Activated B cell treated with CpG ODN at 0.5 μM for 24 hours (primary cell): ENCODE data around the gene IFIH1. TPM values are rescaled to one million over a fixed set of nuclear protein-coding genes. Genes with fewer than 3 reads are reported as not detected.

Experiments used
- ATAC-seq: fragments of 200-7000 bp; cut with Tn5 transposase; one replicate; pipeline ENCODE4 v1.10.0; 2021; ENCODE audit warnings: low read depth, mild to moderate bottlenecking, moderate library complexity
- CTCF ChIA-PET: fragments of 350-600 bp; sonication (Branson Sonifier 250); formaldehyde crosslinking; loops from one replicate; lab custom pipeline; 2021; ENCODE audit warnings: antibody characterized with exemption; lab: Charles Lee
- POLR2A ChIA-PET: fragments of 350-600 bp; sonication (Branson Sonifier 250); formaldehyde crosslinking; loops from one replicate; lab custom pipeline; 2021; ENCODE audit warnings: antibody characterized with exemption; lab: Charles Lee
- DNase-seq: peaks from one replicate; pipeline ENCODE4 v3.0.0; 2022
- H3K27ac Mint-ChIP-seq: one replicate; pipeline ENCODE4 v1.8.0; 2020; ENCODE audit warnings: mixed read lengths
- H3K27me3 Mint-ChIP-seq: one replicate; pipeline ENCODE4 v1.8.0; 2021; ENCODE audit warnings: mixed read lengths
- H3K36me3 Mint-ChIP-seq: one replicate; pipeline ENCODE4 v1.8.0; 2021; ENCODE audit warnings: low read depth, mixed read lengths
- H3K4me1 Mint-ChIP-seq: one replicate; pipeline ENCODE4 v1.8.0; 2021; ENCODE audit warnings: mixed read lengths
- H3K4me3 Mint-ChIP-seq: one replicate; pipeline ENCODE4 v1.8.0; 2020; ENCODE audit warnings: mild to moderate bottlenecking, mixed read lengths
- H3K9me3 Mint-ChIP-seq: one replicate; pipeline ENCODE4 v1.8.0; 2020; ENCODE audit warnings: mixed read lengths
- intact Hi-C: fragments of 100-400 bp; cut with micrococcal nuclease; formaldehyde crosslinking; loops from one replicate; pipeline ENCODE4 v1.15.1; 2024
- total RNA-seq: library from RNA; stranded (reverse); gene quantifications from 2 replicates; pipeline ENCODE4 v1.2.3, GENCODE V29; 2022
- TF ChIP-seq, protein P1 (sequence below): fragments of 200-600 bp; IDR thresholded peaks from one replicate; pipeline ENCODE4 v1.8.0; 2022; ENCODE audit warnings: antibody characterized with exemption, mild to moderate bottlenecking

IFIH1 gene
- total RNA-seq, 1 donor from 2014 or later = 63.0 TPM

DNA sequence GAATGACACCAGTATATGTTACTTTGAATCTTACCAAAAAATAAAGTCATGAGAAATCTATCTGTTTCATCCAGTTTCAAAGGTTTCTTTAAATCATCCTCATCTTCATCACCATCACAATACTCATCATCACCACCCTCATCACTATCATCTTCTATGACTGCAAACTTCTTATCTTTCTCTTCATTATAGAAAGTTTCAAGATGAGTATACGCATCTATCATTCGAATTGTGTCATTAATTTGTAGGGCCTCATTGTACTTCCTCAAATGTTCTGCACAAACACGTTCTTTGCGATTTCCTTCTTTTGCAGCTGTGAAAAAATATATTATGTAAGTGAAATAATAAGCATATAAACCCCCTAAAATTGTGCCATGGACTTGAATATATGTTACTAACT lies 41.1 kb downstream of the IFIH1 start:
- no peaks in the 10 kb centered on the region for H3K27me3 Mint-ChIP-seq
- H3K9me3 Mint-ChIP-seq = no peaks in the 10 kb centered on the region
- ATAC-seq (no peak), DNase-seq (no peak)
- TF ChIP-seq, protein P1, sequence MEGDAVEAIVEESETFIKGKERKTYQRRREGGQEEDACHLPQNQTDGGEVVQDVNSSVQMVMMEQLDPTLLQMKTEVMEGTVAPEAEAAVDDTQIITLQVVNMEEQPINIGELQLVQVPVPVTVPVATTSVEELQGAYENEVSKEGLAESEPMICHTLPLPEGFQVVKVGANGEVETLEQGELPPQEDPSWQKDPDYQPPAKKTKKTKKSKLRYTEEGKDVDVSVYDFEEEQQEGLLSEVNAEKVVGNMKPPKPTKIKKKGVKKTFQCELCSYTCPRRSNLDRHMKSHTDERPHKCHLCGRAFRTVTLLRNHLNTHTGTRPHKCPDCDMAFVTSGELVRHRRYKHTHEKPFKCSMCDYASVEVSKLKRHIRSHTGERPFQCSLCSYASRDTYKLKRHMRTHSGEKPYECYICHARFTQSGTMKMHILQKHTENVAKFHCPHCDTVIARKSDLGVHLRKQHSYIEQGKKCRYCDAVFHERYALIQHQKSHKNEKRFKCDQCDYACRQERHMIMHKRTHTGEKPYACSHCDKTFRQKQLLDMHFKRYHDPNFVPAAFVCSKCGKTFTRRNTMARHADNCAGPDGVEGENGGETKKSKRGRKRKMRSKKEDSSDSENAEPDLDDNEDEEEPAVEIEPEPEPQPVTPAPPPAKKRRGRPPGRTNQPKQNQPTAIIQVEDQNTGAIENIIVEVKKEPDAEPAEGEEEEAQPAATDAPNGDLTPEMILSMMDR = no peak
- H3K4me3 Mint-ChIP-seq = no peak overlapping the region
- H3K4me1 Mint-ChIP-seq = peaks cover 3% of the 10 kb centered on the region
- CTCF ChIA-PET = interaction anchor here (1.3 kb wide), 1 partner anchor 21 kb away, joined by 4 read pairs; no protein-coding TSS in a partner anchor
- POLR2A ChIA-PET = interaction anchor here (1.3 kb wide), 1 partner anchor 41 kb away, joined by 3 read pairs; the partner anchor contains the start of gene IFIH1
- intact Hi-C loops = no loop called here
- H3K36me3 Mint-ChIP-seq = peaks cover 84% of the 10 kb centered on the region
- no peak overlapping the region for H3K27ac Mint-ChIP-seq

DNA sequence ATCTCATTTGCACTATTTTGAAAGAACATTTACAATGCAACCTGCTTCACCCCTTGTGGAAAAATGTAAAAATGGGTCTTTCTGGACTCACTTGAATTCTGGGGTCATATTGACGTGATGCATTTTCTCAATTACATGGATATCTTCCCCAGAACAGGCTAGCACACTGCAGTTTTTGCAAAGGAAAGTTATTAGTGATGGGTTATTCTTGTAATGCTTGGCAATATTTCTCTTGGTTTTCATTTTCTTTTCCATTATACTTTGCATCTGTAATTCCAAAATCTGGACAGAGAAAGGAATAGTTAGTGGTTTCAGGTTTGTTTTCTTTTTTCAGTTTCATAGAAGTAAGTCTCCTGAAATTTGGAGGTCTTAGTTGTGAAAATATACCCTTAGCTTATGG lies 50.5 kb downstream of the IFIH1 start:
- peaks cover 79% of the 10 kb centered on the region for H3K36me3 Mint-ChIP-seq
- H3K4me3 Mint-ChIP-seq = no peak overlapping the region
- POLR2A ChIA-PET = no interaction called here
- no peak for ATAC-seq
- CTCF ChIA-PET = no interaction called here
- no peaks in the 10 kb centered on the region for H3K9me3 Mint-ChIP-seq
- no peak overlapping the region for H3K27ac Mint-ChIP-seq
- H3K27me3 Mint-ChIP-seq = no peaks in the 10 kb centered on the region
- intact Hi-C loops = no loop called here
- TF ChIP-seq, protein P1 = no peak
- no peaks in the 10 kb centered on the region for H3K4me1 Mint-ChIP-seq
- DNase-seq = no peak

DNA sequence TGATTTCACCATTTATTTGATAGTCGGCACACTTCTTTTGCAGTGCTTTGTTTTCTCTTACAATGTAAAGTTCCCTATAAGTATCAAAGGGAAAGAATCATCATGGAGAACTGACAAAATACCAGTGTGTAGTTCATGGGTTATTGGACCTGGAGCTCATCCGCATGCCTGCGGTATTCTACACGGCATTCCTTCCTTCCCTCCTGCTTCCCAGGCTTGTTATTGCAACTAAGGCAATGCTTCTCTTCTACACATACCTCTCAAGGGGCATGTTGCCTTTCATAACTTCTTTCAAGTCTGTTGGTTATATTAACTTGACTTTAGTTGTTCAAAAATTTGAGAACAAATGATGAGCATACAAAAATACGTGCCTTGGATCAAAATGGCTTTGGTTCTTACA lies 51.0 kb downstream of the IFIH1 start:
- ChIA-PET CTCF (no interaction called here), POLR2A (no interaction called here)
- ATAC-seq = no peak
- no peaks in the 10 kb centered on the region for H3K9me3 Mint-ChIP-seq
- intact Hi-C loops = no loop called here
- no peak for DNase-seq
- H3K4me3 Mint-ChIP-seq = no peak overlapping the region
- H3K36me3 Mint-ChIP-seq = peaks cover 75% of the 10 kb centered on the region
- no peak overlapping the region for H3K27ac Mint-ChIP-seq
- H3K4me1 Mint-ChIP-seq = no peaks in the 10 kb centered on the region
- TF ChIP-seq, protein P1 = no peak
- H3K27me3 Mint-ChIP-seq = no peaks in the 10 kb centered on the region

DNA sequence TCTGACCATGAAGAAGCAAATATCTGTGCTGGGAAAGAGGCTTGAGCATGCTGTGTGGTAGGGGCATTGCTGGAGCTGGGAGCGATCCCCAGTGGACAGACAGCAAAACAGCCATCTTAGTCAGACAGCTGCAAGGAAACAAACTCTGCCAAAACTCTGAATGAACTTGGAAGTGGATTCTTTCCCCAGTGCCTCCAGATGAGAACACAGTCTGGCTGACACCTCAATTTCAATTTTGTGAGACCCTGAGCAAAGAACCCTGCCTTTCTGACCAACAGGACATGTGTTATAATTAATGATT lies 52.1 kb downstream of the IFIH1 start:
- ATAC-seq (no peak), DNase-seq (no peak)
- H3K4me3 Mint-ChIP-seq = no peak overlapping the region
- TF ChIP-seq, protein P1 = no peak
- H3K27me3 Mint-ChIP-seq = no peaks in the 10 kb centered on the region
- POLR2A ChIA-PET = no interaction called here
- intact Hi-C loops = no loop called here
- CTCF ChIA-PET = no interaction called here
- H3K27ac Mint-ChIP-seq = no peak overlapping the region
- H3K9me3 Mint-ChIP-seq = no peaks in the 10 kb centered on the region
- H3K4me1 Mint-ChIP-seq = peaks cover 6% of the 10 kb centered on the region
- peaks cover 64% of the 10 kb centered on the region for H3K36me3 Mint-ChIP-seq

DNA sequence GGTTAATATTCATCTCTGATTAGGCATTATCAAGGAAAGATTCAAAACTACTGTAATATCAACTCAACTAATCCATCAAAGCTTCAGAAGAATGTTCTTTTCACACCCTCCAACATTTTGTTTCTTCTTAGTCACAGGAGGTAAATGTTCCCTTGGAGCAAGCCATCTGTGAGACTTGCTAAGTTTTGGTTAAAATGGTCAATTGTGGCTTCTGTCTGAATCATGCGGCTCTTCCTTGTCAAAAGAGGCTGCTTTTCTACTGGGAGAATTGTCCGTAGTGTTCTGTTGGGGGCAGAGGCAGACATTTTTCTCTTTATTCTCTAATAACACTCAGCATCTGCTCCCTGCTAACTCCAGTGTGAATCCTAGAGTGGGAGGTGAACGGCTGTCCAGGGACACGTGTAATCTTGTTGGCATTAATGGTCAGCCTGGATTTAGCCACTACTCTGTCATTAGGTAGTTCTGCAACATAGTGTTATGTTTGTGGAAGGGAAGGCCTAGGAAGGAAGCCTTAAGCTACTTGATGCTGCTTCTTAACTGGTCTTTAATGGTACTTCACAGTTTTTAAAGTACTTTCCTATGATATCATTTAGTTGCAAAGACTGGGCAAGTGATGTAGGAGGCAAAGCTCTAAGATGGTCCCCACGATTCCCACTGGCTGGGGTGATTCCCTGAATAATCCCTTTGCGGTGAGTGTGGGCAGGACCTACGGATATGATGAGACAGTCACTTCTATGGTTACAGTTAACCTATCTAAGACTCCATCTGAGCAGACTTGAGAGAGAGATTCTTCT lies 52.6 kb downstream of the IFIH1 start:
- TF ChIP-seq, protein P1 = no peak
- H3K27me3 Mint-ChIP-seq = no peaks in the 10 kb centered on the region
- H3K9me3 Mint-ChIP-seq = no peaks in the 10 kb centered on the region
- intact Hi-C loops = no loop called here
- POLR2A ChIA-PET = no interaction called here
- ATAC-seq = no peak
- H3K4me1 Mint-ChIP-seq = peaks cover 11% of the 10 kb centered on the region
- DNase-seq = no peak
- peaks cover 59% of the 10 kb centered on the region for H3K36me3 Mint-ChIP-seq
- CTCF ChIA-PET = no interaction called here
- no peak overlapping the region for H3K27ac Mint-ChIP-seq
- H3K4me3 Mint-ChIP-seq = no peak overlapping the region
